NB4 (cell line): ENCODE measurements around the gene GPR12.

Experiments used
- DNase-seq: peaks from one replicate; pipeline ENCODE4 v3.0.0; 2010; ENCODE audit warnings: low read depth
- H3K4me3 ChIP-seq: one replicate; pipeline ENCODE4 v1.5.1; 2011; ENCODE audit warnings: mild to moderate bottlenecking, low read depth, low read length, moderate library complexity
- CTCF ChIP-seq: IDR thresholded peaks from one replicate; pipeline ENCODE4 v1.5.1; 2012; ENCODE audit warnings: low read depth, low read length
- MYC ChIP-seq: IDR thresholded peaks from 2 replicates; pipeline ENCODE4 v1.6.1; 2011; ENCODE audit warnings: low read depth, low read length
- POLR2A ChIP-seq: IDR thresholded peaks from 2 replicates; pipeline ENCODE4 v1.6.1; 2011; ENCODE audit warnings: mild to moderate bottlenecking; ENCODE audit not compliant: insufficient read length; ENCODE audit errors: extremely low read depth
- TF ChIP-seq, protein P1 (sequence below): IDR thresholded peaks from 2 replicates; pipeline ENCODE4 v1.6.1; 2011; ENCODE audit warnings: low read depth, low read length

The GPR12 gene

GRCh38 chr13:26785838-26786630, 25.4 kb upstream of the GPR12 start:
- TF ChIP-seq, protein P1, sequence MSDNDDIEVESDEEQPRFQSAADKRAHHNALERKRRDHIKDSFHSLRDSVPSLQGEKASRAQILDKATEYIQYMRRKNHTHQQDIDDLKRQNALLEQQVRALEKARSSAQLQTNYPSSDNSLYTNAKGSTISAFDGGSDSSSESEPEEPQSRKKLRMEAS, result peak; percentile 48; the same call in 1 of the 2 replicates
- TF ChIP-seq POLR2A (peak; percentile 97), MYC (no peak)
- H3K4me3 ChIP-seq, result peak overlapping the region; percentile 70
- peak; percentile 88 for DNase-seq

DNA sequence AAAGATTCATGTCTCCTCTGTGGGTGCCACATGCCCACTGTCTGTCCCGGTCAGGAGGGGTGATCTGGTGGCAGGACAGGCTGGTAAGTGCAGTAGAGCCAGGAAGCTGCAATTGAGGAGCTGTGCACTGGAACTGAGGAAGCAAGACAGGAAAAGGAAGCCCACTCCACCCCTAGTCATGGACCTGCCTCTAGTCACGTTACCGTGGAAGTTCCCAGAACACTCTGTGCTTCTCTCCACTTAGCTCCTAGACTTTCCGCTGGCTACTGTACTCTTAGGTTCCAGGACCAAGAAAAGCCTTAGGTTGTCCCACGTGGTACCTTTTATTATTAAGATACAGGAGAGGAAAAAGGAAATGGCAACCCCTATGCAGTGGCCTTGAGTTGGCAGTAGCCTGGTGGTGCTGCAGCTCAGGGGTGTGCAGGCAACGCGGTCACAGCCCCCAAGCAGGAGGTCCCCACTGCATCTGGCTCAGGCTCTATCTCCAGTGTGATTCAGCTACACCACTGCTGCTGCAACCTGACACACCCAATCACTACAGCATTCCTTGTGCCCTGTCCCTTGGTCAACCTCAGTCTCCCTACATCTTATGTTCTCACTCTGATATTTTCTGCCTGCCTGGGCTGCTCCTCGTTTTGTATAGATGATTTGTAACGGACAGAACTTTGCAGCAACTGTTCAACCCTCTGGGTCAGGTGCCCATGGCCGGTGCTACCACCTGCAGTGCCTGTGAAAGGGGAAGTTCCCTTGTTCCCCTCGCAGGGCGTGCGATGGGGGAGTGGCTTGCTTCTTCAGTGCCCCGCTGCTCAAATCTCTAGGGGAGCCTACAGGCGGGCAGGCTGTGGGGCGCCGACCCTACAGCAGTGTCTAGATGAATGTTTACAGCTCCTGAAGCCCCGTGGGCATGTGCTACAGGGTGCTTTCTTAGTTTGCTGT, 24.4 kb upstream of the GPR12 start:
- peak overlapping the region; percentile 70 for H3K4me3 ChIP-seq
- TF ChIP-seq, protein P1, result peak; percentile 72; the same call in 1 of the 2 replicates
- TF ChIP-seq CTCF (no peak), POLR2A (no peak), MYC (peak; percentile 91)
- peak; percentile 89 for DNase-seq

DNA sequence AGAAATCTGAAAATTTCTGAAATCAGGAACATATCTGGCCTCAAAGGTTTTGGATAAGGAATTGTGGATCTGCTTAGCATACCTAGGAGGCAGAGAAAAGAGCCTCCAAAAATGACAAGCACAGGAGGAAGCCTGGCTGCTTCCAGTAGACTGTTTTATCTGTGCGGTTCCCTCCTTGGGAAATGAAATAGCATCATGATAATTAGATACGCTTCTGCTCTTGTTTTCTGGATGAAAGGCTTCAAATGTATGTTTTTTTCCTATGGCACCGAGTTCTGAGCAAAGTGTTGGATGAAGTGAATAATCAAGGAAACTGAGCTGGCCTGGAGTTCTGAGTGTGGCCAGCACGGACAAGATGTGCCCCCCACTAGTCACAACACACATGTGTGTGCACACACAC, 19.8 kb upstream of the GPR12 start:
- no peak for DNase-seq
- TF ChIP-seq, protein P1, result no peak
- TF ChIP-seq CTCF (no peak), POLR2A (no peak), MYC (no peak)
- H3K4me3 ChIP-seq, result no peak overlapping the region

- no peak for DNase-seq
- no peak for TF ChIP-seq MYC
- TF ChIP-seq CTCF, result no peak
- TF ChIP-seq, protein P1, result no peak
- TF ChIP-seq POLR2A, result no peak
- H3K4me3 ChIP-seq, result no peak overlapping the region
Measured at GRCh38 chr13:26779321-26779720, 18.7 kb upstream of the GPR12 start.

DNA sequence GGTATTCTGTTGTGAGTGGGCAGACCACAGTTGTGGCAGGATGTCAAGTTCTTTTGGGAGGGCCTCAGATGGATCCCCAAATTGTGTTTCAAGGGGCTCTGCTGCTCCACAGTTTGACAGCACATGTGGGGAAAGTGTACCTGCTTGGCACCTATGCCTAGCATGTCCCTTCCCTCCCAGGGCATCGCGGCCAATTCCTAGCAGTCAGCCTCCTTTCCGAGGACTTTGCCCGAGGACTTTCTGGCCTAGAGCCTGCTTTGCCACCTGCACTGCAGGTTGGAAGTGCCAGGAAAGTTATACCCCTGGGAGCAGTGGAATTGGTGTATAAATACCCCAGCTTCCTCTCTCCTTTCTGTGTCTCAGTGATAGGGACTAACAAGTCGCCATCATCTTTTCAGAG, 11.9 kb upstream of the GPR12 start:
- DNase-seq, result no peak
- H3K4me3 ChIP-seq, result no peak overlapping the region
- TF ChIP-seq, protein P1, result no peak
- TF ChIP-seq POLR2A (no peak), MYC (no peak), CTCF (no peak)
